WTC11 (cell line): Measurements from ENCODE around the gene RAB24. TPM values are rescaled to one million over a fixed set of nuclear protein-coding genes. Genes with fewer than 3 reads are reported as not detected.

ENCODE experiments used
- ATAC-seq: fragments of 200-7000 bp; cut with Tn5 transposase; 2 replicates; pipeline ENCODE4 v1.10.0; 2021; ENCODE audit warnings: mild to moderate bottlenecking, moderate library complexity
- CTCF ChIA-PET: fragments of 300-600 bp; sonication (Branson Sonifier 250); formaldehyde crosslinking; loops from one replicate; lab custom pipeline; 2021; ENCODE audit warnings: antibody characterized with exemption; lab: Charles Lee
- POLR2A ChIA-PET: fragments of 350-600 bp; sonication (Branson Sonifier 250); formaldehyde crosslinking; loops from one replicate; lab custom pipeline; 2021; ENCODE audit warnings: antibody characterized with exemption; lab: Charles Lee
- DNase-seq: peaks from one replicate; pipeline ENCODE4 v3.0.0; 2021; ENCODE audit warnings: low spot score
- H3K27ac Mint-ChIP-seq: 2 replicates; pipeline ENCODE4 v1.8.0; 2021; ENCODE audit warnings: mixed read lengths
- H3K27me3 Mint-ChIP-seq: 2 replicates; pipeline ENCODE4 v1.8.0; 2021; ENCODE audit warnings: low read depth, mild to moderate bottlenecking, moderate library complexity, mixed read lengths
- H3K36me3 Mint-ChIP-seq: 2 replicates; pipeline ENCODE4 v1.8.0; 2021; ENCODE audit warnings: mixed read lengths
- H3K4me1 Mint-ChIP-seq: 2 replicates; pipeline ENCODE4 v1.8.0; 2022; ENCODE audit warnings: mixed read lengths
- H3K4me3 Mint-ChIP-seq: 2 replicates; pipeline ENCODE4 v1.8.0; 2021; ENCODE audit warnings: mild to moderate bottlenecking, moderate library complexity, mixed read lengths
- H3K9me3 Mint-ChIP-seq: 2 replicates; pipeline ENCODE4 v1.8.0; 2021; ENCODE audit warnings: mixed read lengths
- ATF6 ChIP-seq: sonication (generic); formaldehyde crosslinking; IDR thresholded peaks from 2 replicates; pipeline ENCODE4 v1.8.1; 2023; ENCODE audit warnings: mild to moderate bottlenecking, missing genetic modification reagents
- CREM ChIP-seq: sonication (generic); formaldehyde crosslinking; IDR thresholded peaks from 2 replicates; pipeline ENCODE4 v1.8.1; 2022; ENCODE audit warnings: mild to moderate bottlenecking, missing genetic modification reagents, moderate library complexity
- ELF4 ChIP-seq: sonication (generic); formaldehyde crosslinking; IDR thresholded peaks from 2 replicates; pipeline ENCODE4 v1.8.1; 2022; ENCODE audit warnings: low read depth, mild to moderate bottlenecking, moderate library complexity, missing genetic modification reagents
- EMX1 ChIP-seq: fragments of 250-450 bp; sonication (Bioruptor Pico); IDR thresholded peaks from 2 replicates; pipeline ENCODE4 v1.8.0; 2021; ENCODE audit warnings: mild to moderate bottlenecking
- ETV6 ChIP-seq: sonication (generic); formaldehyde crosslinking; IDR thresholded peaks from 2 replicates; pipeline ENCODE4 v1.8.1; 2022; ENCODE audit warnings: mild to moderate bottlenecking, missing genetic modification reagents
- FOXP1 ChIP-seq: sonication (generic); formaldehyde crosslinking; IDR thresholded peaks from 2 replicates; pipeline ENCODE4 v1.8.0; 2022; ENCODE audit warnings: missing genetic modification reagents, mild to moderate bottlenecking, moderate library complexity, borderline replicate concordance
- GRHL2 ChIP-seq: fragments of 250-450 bp; sonication (Bioruptor Pico); IDR thresholded peaks from 2 replicates; pipeline ENCODE4 v1.8.0; 2022; ENCODE audit warnings: mild to moderate bottlenecking, moderate library complexity; ENCODE audit not compliant: insufficient replicate concordance, severe bottlenecking
- MLX ChIP-seq: sonication (generic); formaldehyde crosslinking; IDR thresholded peaks from 2 replicates; pipeline ENCODE4 v1.8.1; 2023; ENCODE audit warnings: mild to moderate bottlenecking, missing genetic modification reagents, moderate library complexity
- MYBL2 ChIP-seq: sonication (generic); formaldehyde crosslinking; IDR thresholded peaks from 2 replicates; pipeline ENCODE4 v1.8.1; 2023; ENCODE audit warnings: mild to moderate bottlenecking, moderate library complexity, missing genetic modification reagents
- NR3C1 ChIP-seq: sonication (generic); formaldehyde crosslinking; conservative IDR thresholded peaks from 2 replicates; pipeline ENCODE4 v1.8.1; 2023; ENCODE audit warnings: low read depth, mild to moderate bottlenecking, missing genetic modification reagents
- STAT6 ChIP-seq: sonication (generic); formaldehyde crosslinking; conservative IDR thresholded peaks from 2 replicates; pipeline ENCODE4 v1.8.1; 2023; ENCODE audit warnings: mild to moderate bottlenecking, low read depth, missing genetic modification reagents, moderate library complexity
- ZBTB21 ChIP-seq: sonication (generic); formaldehyde crosslinking; IDR thresholded peaks from 2 replicates; pipeline ENCODE4 v1.8.1; 2023; ENCODE audit warnings: mild to moderate bottlenecking, missing genetic modification reagents, borderline replicate concordance
- ZNF138 ChIP-seq: sonication (generic); formaldehyde crosslinking; conservative IDR thresholded peaks from 2 replicates; pipeline ENCODE4 v1.8.1; 2022; ENCODE audit warnings: mild to moderate bottlenecking, moderate library complexity, missing genetic modification reagents
- ZNF263 ChIP-seq: sonication (generic); formaldehyde crosslinking; IDR thresholded peaks from 2 replicates; pipeline ENCODE4 v1.8.1; 2022; ENCODE audit warnings: low read depth, mild to moderate bottlenecking, moderate library complexity, missing genetic modification reagents
- ZNF416 ChIP-seq: fragments of 250-450 bp; sonication (Bioruptor Pico); IDR thresholded peaks from 2 replicates; pipeline ENCODE4 v1.9.0; 2021; ENCODE audit warnings: mild to moderate bottlenecking, inconsistent platforms
- ZNF425 ChIP-seq: fragments of 250-450 bp; sonication (Bioruptor Pico); conservative IDR thresholded peaks from 2 replicates; pipeline ENCODE4 v1.9.0; 2021; ENCODE audit warnings: mild to moderate bottlenecking
- total RNA-seq: library from RNA; stranded (reverse); gene quantifications from 3 replicates; pipeline ENCODE4 v1.2.3, GENCODE V29; 2021
- TF ChIP-seq, protein P1 (sequence below): sonication (generic); formaldehyde crosslinking; IDR thresholded peaks from 2 replicates; pipeline ENCODE4 v1.8.1; 2022; ENCODE audit warnings: mild to moderate bottlenecking, missing genetic modification reagents, moderate library complexity, borderline replicate concordance
- TF ChIP-seq, protein P2 (sequence below): fragments of 250-450 bp; sonication (Bioruptor Pico); IDR thresholded peaks from 2 replicates; pipeline ENCODE4 v1.9.0; 2021; ENCODE audit warnings: mild to moderate bottlenecking
- TF ChIP-seq, protein P3 (sequence below): sonication (generic); formaldehyde crosslinking; IDR thresholded peaks from 2 replicates; pipeline ENCODE4 v1.8.0; 2022; ENCODE audit warnings: mild to moderate bottlenecking, missing genetic modification reagents

RAB24 gene
- total RNA-seq, 1 experiment from 2014 or later: 37.0 TPM

- no peaks in the 10 kb centered on the region for H3K9me3 Mint-ChIP-seq
- TF ChIP-seq ETV6 (no peak), ZNF416 (CRISPR knock-in tag) (no peak), STAT6 (CRISPR knock-in tag) (no peak), ATF6 (CRISPR knock-in tag) (no peak), ZBTB21 (CRISPR knock-in tag) (no peak), MYBL2 (CRISPR knock-in tag) (no peak), MLX (CRISPR knock-in tag) (no peak)
- TF ChIP-seq, protein P1, sequence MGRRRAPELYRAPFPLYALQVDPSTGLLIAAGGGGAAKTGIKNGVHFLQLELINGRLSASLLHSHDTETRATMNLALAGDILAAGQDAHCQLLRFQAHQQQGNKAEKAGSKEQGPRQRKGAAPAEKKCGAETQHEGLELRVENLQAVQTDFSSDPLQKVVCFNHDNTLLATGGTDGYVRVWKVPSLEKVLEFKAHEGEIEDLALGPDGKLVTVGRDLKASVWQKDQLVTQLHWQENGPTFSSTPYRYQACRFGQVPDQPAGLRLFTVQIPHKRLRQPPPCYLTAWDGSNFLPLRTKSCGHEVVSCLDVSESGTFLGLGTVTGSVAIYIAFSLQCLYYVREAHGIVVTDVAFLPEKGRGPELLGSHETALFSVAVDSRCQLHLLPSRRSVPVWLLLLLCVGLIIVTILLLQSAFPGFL (CRISPR knock-in tag): no peak
- TF ChIP-seq, protein P2, sequence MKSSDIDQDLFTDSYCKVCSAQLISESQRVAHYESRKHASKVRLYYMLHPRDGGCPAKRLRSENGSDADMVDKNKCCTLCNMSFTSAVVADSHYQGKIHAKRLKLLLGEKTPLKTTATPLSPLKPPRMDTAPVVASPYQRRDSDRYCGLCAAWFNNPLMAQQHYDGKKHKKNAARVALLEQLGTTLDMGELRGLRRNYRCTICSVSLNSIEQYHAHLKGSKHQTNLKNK (CRISPR knock-in tag): no peak
- TF ChIP-seq, all 79 proteins: peak for 0
- Mint-ChIP-seq H3K4me3 (no peak overlapping the region), H3K27me3 (no peaks in the 10 kb centered on the region), H3K36me3 (peaks cover 85% of the 10 kb centered on the region), H3K27ac (peak overlapping the region; percentile 91), H3K4me1 (peaks cover 11% of the 10 kb centered on the region)
- ATAC-seq: no peak
- ChIA-PET POLR2A (no interaction called here), CTCF (interaction anchor here (0.9 kb wide), 1 partner anchor 156 kb away, joined by 3 read pairs; no protein-coding TSS in a partner anchor)
- DNase-seq: no peak
Observed at GRCh38 chr5:177269976-177270375, 33.5 kb downstream of the RAB24 start.

GRCh38 chr5:177269232-177269895 lies 34.2 kb downstream of the RAB24 start:
- TF ChIP-seq STAT6 (CRISPR knock-in tag) (no peak), ZNF138 (no peak), ZNF425 (CRISPR knock-in tag) (no peak), FOXP1 (CRISPR knock-in tag) (no peak), CREM (CRISPR knock-in tag) (no peak), NR3C1 (CRISPR knock-in tag) (no peak), ZNF416 (CRISPR knock-in tag) (no peak), EMX1 (no peak), ZBTB21 (CRISPR knock-in tag) (no peak), GRHL2 (no peak), ZNF263 (CRISPR knock-in tag) (no peak), ELF4 (CRISPR knock-in tag) (no peak)
- TF ChIP-seq, protein P3, sequence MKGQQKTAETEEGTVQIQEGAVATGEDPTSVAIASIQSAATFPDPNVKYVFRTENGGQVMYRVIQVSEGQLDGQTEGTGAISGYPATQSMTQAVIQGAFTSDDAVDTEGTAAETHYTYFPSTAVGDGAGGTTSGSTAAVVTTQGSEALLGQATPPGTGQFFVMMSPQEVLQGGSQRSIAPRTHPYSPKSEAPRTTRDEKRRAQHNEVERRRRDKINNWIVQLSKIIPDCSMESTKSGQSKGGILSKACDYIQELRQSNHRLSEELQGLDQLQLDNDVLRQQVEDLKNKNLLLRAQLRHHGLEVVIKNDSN (CRISPR knock-in tag): no peak
- Mint-ChIP-seq H3K4me1 (peaks cover 11% of the 10 kb centered on the region), H3K9me3 (no peaks in the 10 kb centered on the region), H3K27ac (peak overlapping the region; percentile 91), H3K36me3 (peaks cover 86% of the 10 kb centered on the region), H3K4me3 (no peak overlapping the region), H3K27me3 (no peaks in the 10 kb centered on the region)
- ATAC-seq: no peak
- CTCF ChIA-PET: no interaction called here
- POLR2A ChIA-PET: no interaction called here
- DNase-seq: no peak
